K562 (cell line): ENCODE measurements around the gene TFF2. TPM values are rescaled to one million over a fixed set of nuclear protein-coding genes. Genes with fewer than 3 reads are reported as not detected.

Experiments
- ATAC-seq: fragments of 200-7000 bp; cut with Tn5 transposase; 3 replicates; pipeline ENCODE4 v1.9.1; 2020; ENCODE audit warnings: moderate library complexity
- BruUV-seq: library from RNA; stranded (reverse); fragments of 400-500 nt; replicated peaks from 2 replicates; lab custom pipeline; 2021; lab: Mats Ljungman, UMichigan
- CTCF ChIA-PET: fragments of 300-600 bp; formaldehyde crosslinking; extraction: SDS; loops from one replicate; lab custom pipeline; 2021; ENCODE audit warnings: low intra/inter-chr PET ratio; lab: Yijun Ruan, JAX
- POLR2A ChIA-PET: fragments of 300-600, 350-650 bp; sonication (Branson Sonifier 250); formaldehyde crosslinking; extraction: SDS; loops from one replicate; lab custom pipeline; 2021; ENCODE audit warnings: antibody characterized with exemption, inconsistent platforms; lab: Yijun Ruan, JAX
- DNase-seq, 4 experiments: peaks; one replicate each; pipeline versions ENCODE4 v3.0.0 to v3.0.0-alpha.2; 2011 to 2018; ENCODE audit warnings: low spot score in 3 of 4, mixed read lengths in 3 of 4; ENCODE audit errors: extremely low read depth in 1 of 4
- FAIRE-seq: peaks from 2 replicates; lab custom pipeline; 2011; peaks lifted over from hg19 to GRCh38; lab: Jason Lieb, UNC
- H2AFZ ChIP-seq: 2 replicates; pipeline ENCODE4 v1.6.0; 2011; ENCODE audit warnings: low read depth, low read length, control low read depth, inconsistent platforms
- H3K27ac ChIP-seq: fragments of 200-600 bp; 3 replicates; pipeline ENCODE4 v1.8.0; 2011; ENCODE audit warnings: low read depth, mild to moderate bottlenecking, control low read depth, inconsistent platforms, low read length, moderate library complexity, mixed read lengths; ENCODE audit errors: extremely low read depth
- H3K27me3 ChIP-seq, 2 experiments: fragments of 300-600 bp in 1 of 2; 2 replicates in 1 of 2; 3 replicates in 1 of 2; pipeline versions ENCODE4 v1.6.0 to v1.8.0; 2011; ENCODE audit warnings: inconsistent platforms in 2 of 2, low read length in 2 of 2, mild to moderate bottlenecking in 1 of 2, mixed read lengths in 1 of 2, moderate library complexity in 1 of 2; ENCODE audit not compliant: control insufficient read depth in 2 of 2, insufficient read depth in 2 of 2
- H3K36me3 ChIP-seq: fragments of 300-600 bp; 3 replicates; pipeline ENCODE4 v1.8.0; 2011; ENCODE audit warnings: mild to moderate bottlenecking, low read length, inconsistent platforms; ENCODE audit not compliant: control insufficient read depth, insufficient read depth
- H3K4me1 ChIP-seq, 2 experiments: fragments of 200-600 bp in 1 of 2; replicated peaks in 1 of 2; 2 replicates in 1 of 2; 3 replicates in 1 of 2; pipeline versions ENCODE4 v1.5.1 to v1.8.0; 2011; ENCODE audit warnings: inconsistent platforms in 2 of 2, low read length in 2 of 2, mild to moderate bottlenecking in 1 of 2, mixed read lengths in 1 of 2, moderate library complexity in 1 of 2; ENCODE audit not compliant: control insufficient read depth in 2 of 2, insufficient read depth in 2 of 2
- H3K4me2 ChIP-seq: 2 replicates; pipeline ENCODE4 v1.6.1; 2011; ENCODE audit warnings: low read length, control low read depth, inconsistent platforms, mixed read lengths; ENCODE audit not compliant: insufficient read depth
- H3K4me3 ChIP-seq: fragments of 200-600 bp; sonication (generic), shearing (Covaris generic); 2 replicates; pipeline ENCODE4 v1.5.1; 2016; ENCODE audit warnings: control low read depth, inconsistent platforms
- H3K79me2 ChIP-seq: fragments of 200-600 bp; 3 replicates; pipeline ENCODE4 v1.8.0; 2011; ENCODE audit warnings: low read length, inconsistent platforms; ENCODE audit not compliant: control insufficient read depth, insufficient read depth
- H3K9ac ChIP-seq, 2 experiments: 2 replicates each; pipeline versions ENCODE4 v1.6.0 to v1.6.1; 2011; ENCODE audit warnings: low read depth in 2 of 2, low read length in 2 of 2, control low read depth in 1 of 2, inconsistent platforms in 1 of 2, mild to moderate bottlenecking in 1 of 2, mixed read lengths in 1 of 2; ENCODE audit not compliant: insufficient read depth in 1 of 2
- H3K9me1 ChIP-seq: one replicate; pipeline ENCODE4 v1.6.0; 2011; ENCODE audit warnings: inconsistent platforms, mild to moderate bottlenecking, low read length, moderate library complexity; ENCODE audit not compliant: control insufficient read depth, insufficient read depth
- H3K9me3 ChIP-seq: replicated peaks from 2 replicates; pipeline ENCODE4 v1.5.1; 2011; ENCODE audit warnings: low read depth, low read length, inconsistent platforms; ENCODE audit not compliant: control insufficient read depth, insufficient read depth
- H4K20me1 ChIP-seq: replicated peaks from 2 replicates; pipeline ENCODE4 v1.6.1; 2011; ENCODE audit warnings: low read length, inconsistent platforms, mixed read lengths; ENCODE audit not compliant: control insufficient read depth, insufficient read depth
- BRD9 ChIP-seq: fragments of 450-650 bp; IDR thresholded peaks from 2 replicates; pipeline ENCODE4 v1.6.1; 2018; ENCODE audit warnings: low read depth; ENCODE audit not compliant: partially characterized antibody
- CEBPZ ChIP-seq: fragments of 150-350 bp; IDR thresholded peaks from 2 replicates; pipeline ENCODE4 v1.6.1; 2014; ENCODE audit warnings: low read depth, mild to moderate bottlenecking, low read length, borderline replicate concordance
- CREB3L1 ChIP-seq: fragments of 450-650 bp; IDR thresholded peaks from 2 replicates; pipeline ENCODE4 v1.6.1; 2014; ENCODE audit warnings: low read depth, mild to moderate bottlenecking, moderate library complexity, borderline replicate concordance
- ETV5 ChIP-seq: sonication (generic); formaldehyde crosslinking; IDR thresholded peaks from 2 replicates; pipeline ENCODE4 v1.4.0; 2020; ENCODE audit warnings: low read depth, mild to moderate bottlenecking, missing genetic modification reagents
- FOXJ3 ChIP-seq: sonication (generic); formaldehyde crosslinking; IDR thresholded peaks from 2 replicates; pipeline ENCODE4 v1.4.0; 2020; ENCODE audit warnings: mild to moderate bottlenecking, missing genetic modification reagents
- HDAC2 ChIP-seq: fragments of 450-650 bp; IDR thresholded peaks from 2 replicates; pipeline ENCODE4 v1.6.1; 2016; ENCODE audit warnings: mild to moderate bottlenecking
- IRF2 ChIP-seq: sonication (generic); formaldehyde crosslinking; IDR thresholded peaks from 2 replicates; pipeline ENCODE4 v1.8.1; 2022; ENCODE audit warnings: mild to moderate bottlenecking, missing genetic modification reagents
- JUN ChIP-seq, 2 experiments: sonication (generic) in 1 of 2; formaldehyde crosslinking in 1 of 2; IDR thresholded peaks; 2 replicates each; pipeline versions ENCODE4 v1.6.1 to v1.8.0; 2012 to 2022; ENCODE audit warnings: borderline replicate concordance in 2 of 2, mild to moderate bottlenecking in 2 of 2, improper control_type of control experiment in 1 of 2, low read depth in 1 of 2, low read length in 1 of 2, missing genetic modification reagents in 1 of 2
- MIER1 ChIP-seq: fragments of 450-650 bp; IDR thresholded peaks from 2 replicates; pipeline ENCODE4 v1.6.1; 2016; ENCODE audit warnings: antibody characterized with exemption, mild to moderate bottlenecking, low read depth
- MLLT1 ChIP-seq, 2 experiments: fragments of 450-650 bp; IDR thresholded peaks; 2 replicates each; pipeline ENCODE4 v1.6.1; 2016
- NFRKB ChIP-seq: fragments of 450-650 bp; IDR thresholded peaks from 2 replicates; pipeline ENCODE4 v1.6.1; 2016; ENCODE audit warnings: low read depth
- NR4A1 ChIP-seq, 2 experiments: fragments of 250-450 bp in 1 of 2; fragments of 450-650 bp in 1 of 2; sonication (Bioruptor Pico) in 1 of 2; IDR thresholded peaks; 2 replicates each; pipeline versions ENCODE4 v1.4.0 to v1.6.1; 2016 to 2020; ENCODE audit warnings: mild to moderate bottlenecking in 2 of 2, missing compliant biosample characterization in 1 of 2, missing genetic modification characterization in 1 of 2, moderate library complexity in 1 of 2
- RCOR1 ChIP-seq, 2 experiments: IDR thresholded peaks; 2 replicates each; pipeline ENCODE4 v1.6.1; 2012; ENCODE audit warnings: low read depth in 2 of 2, low read length in 2 of 2, borderline replicate concordance in 1 of 2, improper control_type of control experiment in 1 of 2
- SRF ChIP-seq, 2 experiments: fragments of 250-450, 450-650 bp in 1 of 2; sonication (Bioruptor Pico) in 1 of 2; sonication (generic) in 1 of 2; formaldehyde crosslinking; IDR thresholded peaks; 2 replicates each; pipeline versions ENCODE4 v1.5.0 to v1.5.1; 2020 to 2022; ENCODE audit warnings: mild to moderate bottlenecking in 1 of 2, missing genetic modification reagents in 1 of 2
- TRIM28 ChIP-seq: fragments of 450-650 bp; IDR thresholded peaks from 2 replicates; pipeline ENCODE4 v1.6.1; 2017
- ZNF511 ChIP-seq: sonication (generic); formaldehyde crosslinking; IDR thresholded peaks from 2 replicates; pipeline ENCODE4 v1.8.0; 2022; ENCODE audit warnings: mild to moderate bottlenecking, missing genetic modification reagents
- WGBS: fragments of 100-300 bp; shearing (Covaris generic); methylation state at CpG from one replicate; pipeline ENCODE4 v1.1.6; 2016; ENCODE audit warnings: low coverage, mixed read lengths; ENCODE audit not compliant: insufficient coverage; ENCODE audit errors: missing lambda C conversion rate; 5-methylcytosine and 5-hydroxymethylcytosine counted together
- in situ Hi-C: fragments of 300-500 bp; cut with MboI; formaldehyde crosslinking; loops from 4 replicates; pipeline ENCODE4 v1.15.0; 2018; ENCODE audit warnings: inconsistent platforms, mixed read lengths
- intact Hi-C: fragments of 100-400 bp; cut with micrococcal nuclease; formaldehyde crosslinking; loops from 2 replicates; pipeline ENCODE4 v1.14.2; 2022
- polyA plus RNA-seq, 8 experiments: library from polyadenylated mRNA; depleted of rRNA in 4 of 8; stranded (reverse) in 5 of 8; unstranded in 3 of 8; fragments of >200 nt; fragmentation: Nextera tagmentation in 2 of 8; fragmentation: Illumina TruSeq in 1 of 8; extraction: Ambion mirVana in 2 of 8; extraction: Trizol in 1 of 8; gene quantifications; 2 replicates each; pipeline versions ENCODE4 v1.2.1 to v1.2.3, GENCODE V29; 2011 to 2014; ENCODE audit warnings: inconsistent platforms in 1 of 8, missing spikeins in 1 of 8
- total RNA-seq, 7 experiments: library from RNA; depleted of rRNA in 6 of 7; stranded (reverse); fragments of >200 nt in 6 of 7; fragmentation: Illumina TruSeq in 2 of 7; extraction: Trizol in 2 of 7; gene quantifications; 2 replicates each; pipeline versions ENCODE4 v1.2.1 to v1.2.3, GENCODE V29; 2011 to 2021; ENCODE audit warnings: low replicate concordance in 1 of 7

TFF2 gene
- total and polyA plus RNA-seq, 9 of the 15 experiments (the other 6 are each of a cell fraction or from before 2014, with no cell fraction given), result not detected

GRCh38 chr21:42316891-42317290 lies 33.9 kb downstream of the TFF2 start:
- Histone ChIP-seq H3K4me1 (no peaks in the 10 kb centered on the region), H3K79me2 (no peaks in the 10 kb centered on the region), H3K9ac (no peak overlapping the region), H3K4me3 (no peak overlapping the region), H4K20me1 (0 out of 2 replicates have a peak, but pooled peaks cover 12% of the 10 kb centered on the region), H3K9me3 (no peaks in the 10 kb centered on the region), H3K4me2 (no peak overlapping the region), H2AFZ (no peak overlapping the region), H3K9me1 (no peaks in the 10 kb centered on the region), H3K27me3 (peaks cover 55 to 87% of the 10 kb centered on the region in 2 experiments), H3K36me3 (no peaks in the 10 kb centered on the region), H3K27ac (no peak overlapping the region)
- 3% methylated on average over 16 of the region's 16 CpGs for WGBS
- no TSS peak for BruUV-seq
- DNase-seq (no peak), FAIRE-seq (no peak), ATAC-seq (no peak)
- ChIA-PET CTCF (no interaction called here), POLR2A (no interaction called here)
- intact Hi-C loops (no loop called here), in situ Hi-C loops (loop anchor here (10.0 kb wide), 1 partner anchor 128 kb away; no protein-coding TSS in a partner anchor)
- TF ChIP-seq CEBPZ, result no peak
- no peak for TF ChIP-seq NFRKB
- TF ChIP-seq NR4A1 (CRISPR knock-in tag; IDR thresholded peaks at IDR 0.05), result no peak
- no peak for TF ChIP-seq NR4A1 (tag; IDR thresholded peaks at IDR 0.05)
- TF ChIP-seq IRF2 (CRISPR knock-in tag), result no peak
- no peak for TF ChIP-seq SRF (CRISPR knock-in tag; IDR thresholded peaks at IDR 0.05)
- TF ChIP-seq ZNF511 (CRISPR knock-in tag), result no peak
- no peak for TF ChIP-seq TRIM28
- TF ChIP-seq CREB3L1, result no peak
- TF ChIP-seq MLLT1 (IDR thresholded peaks at IDR 0.05), result no peak
- no peak for TF ChIP-seq ETV5 (CRISPR knock-in tag)
- TF ChIP-seq HDAC2, result no peak
- no peak for TF ChIP-seq JUN (IDR thresholded peaks at IDR 0.05; ENCODE audit: borderline replicate concordance, low read depth, low read length)
- TF ChIP-seq JUN (CRISPR knock-in tag; IDR thresholded peaks at IDR 0.05; ENCODE audit: borderline replicate concordance), result no peak
- TF ChIP-seq BRD9, result no peak
- no peak for TF ChIP-seq MIER1
- TF ChIP-seq FOXJ3 (CRISPR knock-in tag), result no peak
- no peak for TF ChIP-seq RCOR1 (IDR thresholded peaks at IDR 0.05; ENCODE audit: borderline replicate concordance in 1 of 2, low read depth in 2 of 2, low read length in 2 of 2)
